Pulmonary artery endothelial cell (primary cell): Measurements from ENCODE around the gene GRID2. TPM values are rescaled to one million over a fixed set of nuclear protein-coding genes. Genes with fewer than 3 reads are reported as not detected.

Experiments
- DNase-seq: peaks from one replicate; pipeline ENCODE4 v3.0.0-alpha.2; 2011; ENCODE audit warnings: low read depth, low spot score
- total RNA-seq: library from RNA; depleted of rRNA; stranded (reverse); fragments of >200 nt; gene quantifications from 2 replicates; pipeline ENCODE4 v1.2.3, GENCODE V29; 2014

GRID2 gene
- total RNA-seq, 1 donor from 2014 or later = not detected

DNA sequence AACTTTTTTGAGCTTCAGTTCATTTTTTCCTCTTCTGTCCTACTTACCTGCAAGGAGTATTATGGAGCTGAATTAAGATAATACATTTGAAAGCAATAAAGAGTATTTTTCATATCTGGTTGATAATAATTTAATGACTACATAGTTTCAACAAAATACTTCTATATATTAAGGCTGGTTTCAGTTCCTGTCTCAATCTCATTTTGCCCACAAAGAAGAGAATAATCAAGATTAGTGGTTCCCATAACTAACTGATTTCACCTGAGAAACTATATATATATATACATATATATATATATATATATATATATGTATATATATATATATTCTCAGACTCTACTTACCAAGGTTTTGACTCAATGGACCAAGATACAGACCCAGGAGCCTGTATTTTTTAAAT is 1437.1 kb downstream of the GRID2 start:
- no peak for DNase-seq

DNA sequence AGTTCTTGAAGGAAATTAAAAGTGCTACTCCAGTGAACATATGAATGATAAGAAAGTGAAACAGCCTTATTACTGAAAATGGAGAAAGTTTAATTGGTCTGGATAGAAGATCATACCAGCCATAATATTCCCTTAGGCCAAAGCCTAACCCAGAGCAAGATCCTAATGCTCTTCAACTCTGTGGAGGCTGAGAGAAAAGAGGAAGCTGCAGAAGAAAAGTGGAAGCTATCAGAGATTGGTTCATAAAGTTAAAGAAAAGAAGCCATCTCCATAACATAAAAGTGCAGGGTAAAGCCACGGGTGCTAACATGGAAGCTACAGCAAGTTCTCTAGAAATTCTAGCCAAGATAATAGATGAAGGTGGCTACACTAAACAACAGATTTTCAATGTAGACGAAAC is 1439.3 kb downstream of the GRID2 start:
- no peak for DNase-seq

DNA sequence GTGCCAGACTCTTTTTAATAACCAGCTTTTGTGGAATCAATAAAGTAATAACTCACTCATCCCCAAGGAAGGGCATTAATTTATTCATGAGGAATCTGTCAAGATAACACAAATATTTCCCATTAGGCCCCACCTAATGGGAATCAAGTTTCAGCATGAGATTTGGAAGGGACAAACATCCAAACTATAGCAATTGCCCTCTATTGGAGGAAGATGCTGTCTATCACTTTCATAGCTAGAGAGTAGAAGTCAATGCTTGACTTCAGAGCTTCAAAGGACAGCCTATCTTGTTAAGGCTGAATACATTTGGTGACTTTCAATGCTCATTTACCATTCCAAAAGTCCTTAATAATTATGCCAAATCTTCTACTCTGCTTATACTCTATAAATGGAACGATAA is 1439.9 kb downstream of the GRID2 start:
- DNase-seq = no peak

DNA sequence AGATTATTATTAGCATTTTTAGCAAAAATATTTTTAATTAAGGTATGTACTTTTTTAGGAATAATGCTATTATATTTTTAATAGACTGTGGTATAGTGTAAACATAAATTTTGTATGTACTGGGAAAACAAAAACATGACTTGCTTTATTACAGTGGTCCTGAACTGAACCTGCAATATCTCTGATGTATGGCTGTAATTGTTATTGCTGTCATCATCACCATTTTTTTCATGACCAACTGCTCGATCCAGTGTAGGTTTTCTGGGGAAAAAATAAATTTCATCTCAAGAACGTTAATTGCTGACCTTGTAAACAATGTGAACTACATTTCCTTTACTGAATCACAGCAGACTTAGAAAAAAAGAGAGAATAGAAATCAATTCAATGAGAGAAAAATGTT is 1441.2 kb downstream of the GRID2 start:
- DNase-seq = no peak

DNA sequence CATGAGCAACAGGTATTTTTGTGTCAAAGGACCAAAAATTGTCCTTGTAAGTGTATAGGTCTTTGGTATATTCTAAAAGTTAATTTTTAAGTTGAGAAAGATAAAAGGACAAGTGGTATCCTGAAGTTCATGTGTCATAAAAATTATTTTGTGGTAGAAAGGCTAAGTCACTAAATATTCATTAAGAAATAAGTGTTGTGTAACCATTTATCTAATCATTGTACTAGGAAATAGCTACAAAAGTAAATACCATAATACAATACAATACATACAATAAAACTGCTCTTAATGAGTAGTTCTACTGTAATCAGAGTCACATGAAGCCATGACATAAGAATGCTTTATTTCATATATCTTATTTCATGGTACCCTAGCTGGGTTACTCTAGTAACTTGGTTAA is 1442.3 kb downstream of the GRID2 start:
- no peak for DNase-seq

DNA sequence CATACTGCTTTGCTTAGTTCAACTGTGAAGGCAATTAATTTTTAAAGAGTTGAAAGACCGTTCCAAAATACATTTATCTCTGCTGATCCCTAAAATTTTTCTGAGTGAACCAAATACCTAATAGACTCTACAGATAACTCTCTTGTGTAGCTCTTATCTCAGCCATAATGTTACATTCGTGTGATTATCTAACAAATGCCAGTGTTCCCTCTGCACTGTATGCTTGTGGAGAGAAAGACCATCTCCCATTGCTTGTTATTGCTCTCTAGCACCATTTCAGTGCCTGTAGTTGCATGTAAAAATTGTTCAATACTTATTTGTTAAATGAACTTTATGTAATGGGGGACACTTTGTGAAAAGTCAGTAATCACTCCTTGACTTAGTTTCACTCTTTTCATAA is 1443.5 kb downstream of the GRID2 start:
- no peak for DNase-seq

DNA sequence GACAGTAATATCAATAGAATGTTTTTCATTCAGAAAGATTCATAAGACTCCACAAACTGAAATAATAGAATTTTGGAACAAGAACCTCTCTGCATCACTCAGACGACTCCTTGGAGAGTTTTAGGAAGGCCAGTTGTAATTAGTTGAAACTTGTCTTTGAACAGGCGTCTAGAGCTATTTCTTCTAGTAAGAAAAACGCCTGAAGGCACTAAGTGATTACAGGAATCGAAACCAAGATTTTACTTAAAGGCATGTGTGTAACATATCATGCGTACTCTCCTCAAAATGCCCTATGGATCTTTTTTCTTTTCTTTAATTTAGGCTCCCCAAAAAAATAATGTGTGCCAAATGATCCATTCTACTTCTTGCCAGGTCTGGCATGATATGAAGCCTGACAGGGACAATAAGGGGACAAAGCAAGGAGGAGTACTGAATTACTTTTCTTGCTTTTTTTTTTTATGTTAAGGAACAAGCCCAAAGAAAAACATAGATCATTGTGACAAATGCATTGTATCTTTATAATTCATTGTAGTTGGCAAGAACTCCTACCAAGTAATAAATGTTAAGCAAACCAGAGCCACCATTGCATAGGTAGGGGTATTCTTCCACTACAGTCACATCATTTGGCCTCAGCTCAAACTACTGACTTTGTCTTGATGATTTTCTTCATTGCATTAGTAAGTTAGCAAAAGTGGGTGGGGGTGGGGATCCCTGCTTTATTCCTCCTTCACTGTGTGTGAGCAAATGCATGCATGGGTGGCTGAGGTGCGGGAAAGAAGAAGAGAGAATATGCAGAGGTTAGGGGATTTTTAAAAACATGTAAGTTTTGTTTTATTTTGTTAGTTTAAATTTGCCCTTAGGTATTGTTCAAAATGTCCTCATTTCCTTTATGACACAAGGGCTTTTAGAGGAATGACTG is 1444.9 kb downstream of the GRID2 start:
- no peak for DNase-seq

DNA sequence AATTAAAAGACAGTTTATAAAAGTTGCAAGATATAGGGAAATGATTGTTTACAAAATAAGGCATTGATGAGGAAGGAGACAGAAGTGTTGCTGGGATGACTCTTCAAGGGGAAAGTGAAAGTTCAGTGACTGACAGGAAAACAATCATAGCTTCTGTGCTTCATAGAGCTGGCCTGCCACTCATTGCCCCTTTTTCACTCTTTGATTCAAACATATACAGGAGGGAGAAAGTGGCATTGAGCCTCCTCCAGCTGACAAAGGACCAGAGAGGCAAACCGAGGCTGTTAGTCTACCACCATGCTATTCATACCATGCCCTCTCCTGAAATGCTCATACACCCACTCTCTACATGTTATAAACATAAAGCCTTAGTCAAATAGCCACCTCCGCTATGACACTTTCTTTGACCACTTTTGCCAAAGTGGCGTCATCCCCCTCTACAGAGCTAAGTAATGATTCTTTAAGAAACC is 1445.6 kb downstream of the GRID2 start:
- DNase-seq = no peak

DNA sequence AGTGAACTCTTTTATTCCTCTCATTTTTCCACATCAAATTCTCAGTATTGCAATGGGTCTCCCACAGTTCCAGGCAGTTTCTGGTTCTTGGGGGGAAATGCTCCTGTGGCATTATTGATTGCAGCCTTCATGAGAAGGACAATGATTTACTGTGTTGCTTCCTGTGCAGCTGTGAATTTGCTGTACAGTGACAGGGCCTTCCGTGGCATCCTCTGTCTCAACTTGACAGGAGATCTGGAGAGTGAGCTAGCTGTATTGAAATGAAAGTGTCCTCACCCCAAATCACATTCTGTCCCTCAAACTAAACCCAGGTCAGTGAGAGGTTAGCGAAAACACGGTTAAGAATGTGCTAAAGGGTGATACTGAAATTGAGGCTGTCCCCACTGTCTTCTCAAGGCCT is 1447.6 kb downstream of the GRID2 start:
- DNase-seq = no peak

DNA sequence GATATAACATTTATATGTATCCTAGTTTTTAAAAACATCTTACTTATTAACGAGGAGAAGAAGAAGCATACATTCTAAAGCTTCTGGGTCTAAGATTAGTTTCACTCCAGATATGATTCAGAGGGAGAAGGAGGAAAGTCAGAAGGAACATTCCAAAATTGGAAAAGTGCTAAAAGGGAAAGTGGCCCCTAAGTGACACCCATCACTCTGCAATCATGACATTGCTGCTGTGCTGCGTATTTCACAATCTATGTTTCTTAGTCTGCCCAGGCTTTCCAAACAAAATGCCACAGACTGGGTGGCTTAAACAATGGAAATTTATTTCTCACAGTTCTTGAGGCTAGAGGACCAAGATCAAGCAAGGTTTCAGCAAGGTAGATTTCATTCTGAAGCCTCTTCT is 1452.3 kb downstream of the GRID2 start:
- no peak for DNase-seq

DNA sequence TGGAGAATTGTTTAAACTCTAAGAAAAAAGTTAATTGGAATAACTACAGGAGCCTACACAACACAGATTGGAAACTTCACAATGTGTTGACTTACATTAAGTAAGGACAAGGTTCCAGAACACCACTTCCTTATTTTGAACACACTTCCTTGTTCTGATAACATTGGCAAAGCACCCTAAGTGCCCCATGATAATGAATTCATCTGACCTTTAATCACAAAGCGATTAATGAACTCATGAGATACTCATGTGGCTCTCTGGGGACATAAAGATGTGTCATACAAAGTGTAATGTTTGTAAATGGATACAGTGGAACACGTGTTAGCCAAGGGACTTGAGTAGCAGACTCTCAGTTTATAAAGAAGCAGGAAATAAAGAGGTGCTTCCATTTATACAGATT is 1455.7 kb downstream of the GRID2 start:
- no peak for DNase-seq

DNA sequence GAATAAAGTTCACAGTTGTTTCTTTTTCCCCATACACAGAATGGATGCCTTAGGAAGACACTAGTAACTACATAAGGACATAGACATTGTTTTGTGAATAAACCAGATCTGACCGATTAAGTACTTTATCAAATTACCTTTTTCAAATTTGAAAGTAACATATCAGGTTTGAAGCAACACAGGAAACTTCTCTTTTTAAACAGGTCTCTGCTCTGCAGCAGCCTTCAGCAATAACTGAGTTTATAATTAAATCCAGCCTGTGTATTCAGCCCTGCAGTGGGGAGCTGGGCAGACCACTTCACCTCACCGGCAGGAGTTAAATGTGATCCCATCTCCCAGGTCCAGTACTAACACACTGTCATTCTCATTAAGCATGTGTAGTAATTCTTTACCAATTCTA is 1456.5 kb downstream of the GRID2 start:
- DNase-seq = no peak

DNA sequence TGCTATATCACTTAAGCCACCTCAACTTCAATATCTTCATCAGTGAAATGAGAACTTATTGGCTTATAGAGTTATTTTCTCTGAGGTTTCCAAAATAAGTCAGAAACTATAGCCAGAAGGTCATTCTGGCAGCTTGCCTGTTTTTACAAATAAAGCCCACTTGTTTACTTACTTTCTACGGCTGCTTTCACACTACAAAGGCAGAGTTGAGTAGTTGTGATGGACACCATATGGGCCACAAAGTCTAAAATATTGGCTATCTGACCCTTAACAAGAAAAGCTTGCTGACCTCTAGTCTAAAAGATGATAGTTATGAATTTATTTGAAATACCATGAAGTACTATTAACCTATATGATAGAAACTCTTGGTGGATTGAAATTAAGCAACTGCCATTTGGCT is 1457.5 kb downstream of the GRID2 start:
- DNase-seq = no peak

DNA sequence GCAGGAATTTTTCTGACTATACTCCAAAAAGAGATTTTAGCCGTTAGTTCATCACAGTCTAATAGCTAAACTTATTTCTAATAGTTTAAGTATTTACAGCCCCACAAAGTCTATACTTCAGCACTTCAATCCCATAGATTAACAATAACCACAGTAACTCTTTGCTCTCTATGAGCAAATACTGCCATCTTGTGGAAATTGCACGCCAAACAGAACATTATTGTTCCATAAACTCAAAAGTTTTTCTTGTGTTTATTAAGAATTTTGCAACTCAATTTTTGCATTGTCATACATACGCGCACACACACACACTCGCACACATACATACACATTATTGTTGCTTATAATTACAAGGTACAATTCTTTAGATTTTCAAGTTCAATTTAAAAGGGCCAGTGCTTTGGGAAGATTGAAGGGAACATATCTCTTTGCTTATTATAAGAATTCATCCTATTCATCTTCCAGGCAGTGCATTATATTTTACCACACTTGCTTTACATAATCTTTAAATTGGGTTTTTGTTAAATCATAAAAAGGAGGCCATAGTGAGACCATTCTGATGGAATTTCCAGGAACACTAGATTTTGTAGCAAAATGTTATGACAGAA is 1461.0 kb downstream of the GRID2 start:
- no peak for DNase-seq

DNA sequence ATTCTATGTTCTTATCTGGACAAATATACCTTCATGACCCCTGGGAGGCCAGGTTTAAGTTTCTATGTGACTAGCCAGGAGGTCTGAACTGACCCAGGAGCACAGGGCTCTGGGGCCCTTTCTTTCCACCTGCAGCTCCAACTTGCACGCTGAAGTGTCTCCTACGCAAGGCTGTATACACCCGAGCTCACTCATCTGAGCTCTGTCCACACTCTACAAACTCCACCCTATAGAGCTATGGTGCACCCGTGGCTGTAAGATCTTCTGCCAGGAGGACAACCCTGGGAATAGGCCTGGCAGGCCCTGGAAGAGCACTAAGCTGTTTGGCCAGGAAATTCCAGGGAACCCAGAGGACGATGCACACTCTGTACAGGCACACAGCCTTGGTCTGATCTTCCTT is 1464.2 kb downstream of the GRID2 start:
- DNase-seq = no peak

DNA sequence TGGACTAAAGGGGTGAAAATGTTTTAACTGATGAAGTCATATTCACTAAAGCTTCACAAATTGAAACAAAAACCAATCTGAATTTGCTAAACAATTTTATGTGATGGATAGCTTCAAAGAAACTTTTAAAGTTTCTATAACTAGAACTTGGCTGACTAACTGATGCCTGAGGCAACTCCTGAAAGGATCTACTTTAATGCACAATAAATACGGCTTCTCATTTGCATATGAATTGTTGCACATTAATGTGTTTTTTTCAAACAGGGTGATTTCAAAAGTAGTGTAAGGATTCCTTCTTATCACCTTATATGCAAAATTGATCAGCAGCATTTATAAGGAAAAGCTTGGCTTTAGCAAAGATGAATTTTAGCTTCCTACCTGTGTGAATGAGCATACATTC is 1466.4 kb downstream of the GRID2 start:
- DNase-seq = no peak

DNA sequence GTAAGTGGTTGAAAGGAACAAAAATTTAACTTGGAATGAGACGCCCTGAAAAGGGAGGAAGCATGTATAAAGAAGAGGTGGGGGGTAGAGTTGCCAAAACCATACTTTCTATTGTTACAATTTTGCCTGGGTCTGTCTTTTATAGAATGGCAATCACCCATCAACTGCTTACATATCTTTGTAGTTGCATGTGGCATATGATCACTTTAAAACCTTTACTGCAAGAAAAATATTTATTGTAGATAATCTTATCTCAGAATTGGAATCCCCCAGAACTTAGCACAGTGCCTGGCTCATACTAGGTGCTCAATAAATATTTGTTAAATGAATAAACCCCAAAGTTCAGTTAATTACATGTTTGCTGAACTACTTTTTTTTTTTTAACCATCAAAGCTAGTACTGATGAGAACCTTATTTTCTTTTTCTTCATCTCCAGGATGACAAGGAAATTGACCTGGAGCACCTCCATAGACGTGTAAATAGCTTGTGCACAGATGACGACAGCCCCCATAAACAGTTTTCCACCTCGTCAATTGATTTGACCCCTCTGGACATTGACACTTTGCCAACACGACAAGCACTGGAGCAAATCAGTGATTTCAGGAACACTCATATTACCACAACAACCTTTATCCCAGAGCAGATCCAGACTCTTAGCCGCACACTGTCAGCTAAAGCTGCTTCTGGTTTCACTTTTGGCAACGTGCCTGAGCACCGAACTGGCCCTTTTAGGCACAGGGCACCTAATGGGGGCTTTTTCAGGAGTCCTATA is 1468.1 kb downstream of the GRID2 start:
- DNase-seq = no peak

DNA sequence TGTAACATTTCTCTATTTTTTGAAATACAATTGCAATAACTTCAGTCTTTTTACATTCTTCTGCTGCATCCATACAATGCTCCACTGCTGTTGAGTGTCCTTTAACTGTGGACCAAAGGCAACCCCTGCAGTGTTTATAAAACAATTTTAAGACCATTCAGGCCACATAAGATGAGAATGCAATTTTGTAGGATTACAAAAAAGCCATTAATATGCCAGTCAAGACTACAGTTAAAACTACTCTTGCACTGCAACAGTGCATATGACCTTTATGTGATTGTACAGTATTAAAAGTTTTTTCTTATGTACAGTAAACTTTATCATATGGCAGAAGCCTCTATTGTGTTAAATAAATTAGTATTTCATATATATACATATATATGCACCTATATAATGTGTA is 1469.1 kb downstream of the GRID2 start:
- DNase-seq = no peak

DNA sequence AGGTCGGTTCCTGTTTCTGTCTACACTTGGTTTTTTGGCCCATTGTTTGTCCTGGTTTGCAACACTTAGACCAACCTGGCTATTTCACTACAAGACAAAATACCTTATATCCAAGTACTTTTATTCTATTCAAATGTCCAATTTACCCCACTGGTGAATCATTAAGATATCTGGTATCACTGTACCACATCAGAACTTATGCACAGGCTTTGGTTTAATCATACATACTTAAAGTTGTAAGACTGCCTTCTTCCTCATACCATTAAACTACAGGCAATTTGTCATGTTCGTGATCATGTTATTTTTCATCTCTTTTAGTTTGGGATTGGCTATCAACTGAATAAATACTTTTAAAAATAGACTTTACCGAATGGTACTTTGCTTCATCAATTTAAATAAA is 1471.8 kb downstream of the GRID2 start:
- no peak for DNase-seq

DNA sequence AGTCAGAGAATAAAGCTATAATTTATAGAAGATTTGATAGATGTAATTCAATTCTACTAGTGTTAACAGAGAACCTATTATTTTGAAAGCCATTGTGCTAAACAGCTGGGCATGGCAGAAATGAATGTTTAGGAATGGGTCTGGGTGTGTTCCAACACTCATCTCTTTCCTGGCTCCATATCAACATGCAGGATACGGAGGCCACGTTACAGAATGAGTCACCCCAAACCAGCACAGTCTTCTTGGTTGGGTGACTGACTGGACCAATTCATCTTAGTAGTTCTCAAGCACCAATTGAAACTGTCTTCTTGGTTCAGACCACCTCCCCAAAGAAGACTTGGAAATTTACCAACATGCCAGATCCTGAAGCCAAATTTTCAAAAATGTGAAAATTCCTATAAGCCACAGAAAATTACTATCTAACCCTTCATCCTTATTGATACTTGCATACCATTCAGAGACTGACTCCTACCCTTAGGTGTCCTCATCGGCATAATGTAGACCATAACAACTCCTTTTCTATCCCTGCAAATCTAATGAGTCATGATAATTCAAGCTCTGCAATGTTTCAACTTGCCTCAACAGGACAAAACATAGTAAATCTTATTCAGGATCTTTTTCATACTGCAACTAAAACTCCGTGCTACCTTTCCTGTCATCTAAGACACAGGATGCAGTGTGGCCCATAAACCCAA is 1472.8 kb downstream of the GRID2 start:
- DNase-seq = no peak

DNA sequence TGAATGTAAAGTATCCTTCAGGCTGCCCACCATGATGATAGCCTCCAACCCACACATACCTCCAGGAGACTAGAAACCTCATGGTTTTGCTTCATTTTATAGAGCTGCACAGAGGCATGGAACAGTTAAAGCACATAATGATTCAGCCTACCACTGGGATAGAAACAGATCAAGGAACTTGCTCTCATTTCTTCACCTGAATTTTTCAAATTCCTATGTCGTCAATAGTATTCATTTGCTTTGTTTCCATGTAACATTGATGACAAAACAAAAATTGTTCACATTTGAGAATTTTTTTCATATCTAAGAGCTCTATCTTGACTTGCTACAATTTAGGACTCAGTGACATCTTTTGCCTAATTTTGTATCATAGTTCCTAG is 1473.3 kb downstream of the GRID2 start:
- no peak for DNase-seq

DNA sequence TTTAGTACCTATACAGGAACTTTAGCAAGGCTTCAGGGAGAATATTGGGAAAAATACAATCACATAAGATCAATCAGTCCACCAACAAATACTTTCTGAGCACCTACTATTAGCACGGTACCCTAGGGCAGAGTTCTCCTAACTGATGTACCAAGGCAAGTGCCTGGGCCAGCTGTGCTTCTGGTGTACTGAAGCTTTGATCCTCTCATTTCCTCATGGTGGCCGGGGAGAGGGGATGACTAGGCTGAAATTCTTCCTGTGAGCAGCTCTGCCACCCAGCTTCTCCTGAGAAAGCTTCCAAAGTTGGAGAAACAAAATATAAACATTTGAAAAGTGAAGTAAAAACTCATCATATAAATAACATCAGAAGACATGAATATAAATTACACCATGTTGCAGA is 1475.5 kb downstream of the GRID2 start:
- no peak for DNase-seq
